ENCODE results near the gene SKP1.

Gene SKP1

GRCh38 chr5:134224888-134225779 lies 48.4 kb upstream of the SKP1 start (continued):
- TF ChIP-seq ZNF280C (tag by site-specific recombination; IDR thresholded peaks at IDR 0.05) (no peak), GFI1B (tag by site-specific recombination; IDR thresholded peaks at IDR 0.05) (peak; percentile 24; the same call in 1 of the 2 replicates), SP2 (tag by site-specific recombination; IDR thresholded peaks at IDR 0.05) (no peak), ZBTB21 (tag by site-specific recombination; IDR thresholded peaks at IDR 0.05) (no peak), ZNF585B (tag by site-specific recombination; IDR thresholded peaks at IDR 0.05) (no peak), ZNF704 (tag by site-specific recombination; IDR thresholded peaks at IDR 0.05) (no peak), YY1 (tag by site-specific recombination; IDR thresholded peaks at IDR 0.05) (no peak; the same call in 1 of the 2 replicates), PRDM6 (tag by site-specific recombination; IDR thresholded peaks at IDR 0.05) (peak; percentile 13; the same call in 1 of the 2 replicates), ZNF747 (tag by site-specific recombination; IDR thresholded peaks at IDR 0.05) (no peak), ZNF837 (tag by site-specific recombination; IDR thresholded peaks at IDR 0.05) (no peak), ZNF707 (tag by site-specific recombination; IDR thresholded peaks at IDR 0.05) (no peak), ZNF148 (tag by site-specific recombination; IDR thresholded peaks at IDR 0.05; ENCODE audit: borderline replicate concordance) (no peak), ZSCAN30 (tag by site-specific recombination; IDR thresholded peaks at IDR 0.05) (peak; percentile 20; the same call in 1 of the 2 replicates), PATZ1 (tag by site-specific recombination; IDR thresholded peaks at IDR 0.05) (peak; percentile 47), FEZF1 (tag by site-specific recombination; IDR thresholded peaks at IDR 0.05) (no peak), IKZF3 (tag by site-specific recombination; IDR thresholded peaks at IDR 0.05) (peak; percentile 52; the same call in 1 of the 2 replicates), KLF7 (tag by site-specific recombination; IDR thresholded peaks at IDR 0.05; ENCODE audit: borderline replicate concordance) (no peak), ZNF266 (tag by site-specific recombination; IDR thresholded peaks at IDR 0.05; ENCODE audit: low read depth) (no peak), TRIM28 (IDR thresholded peaks at IDR 0.05; ENCODE audit: borderline replicate concordance, low read length) (no peak), ZBTB10 (tag by site-specific recombination; IDR thresholded peaks at IDR 0.05) (peak; percentile 70; the same call in 1 of the 2 replicates), ZNF776 (tag by site-specific recombination; IDR thresholded peaks at IDR 0.05; ENCODE audit: borderline replicate concordance) (no peak)

All from HEK293 (cell line).